Fibroblast of lung (primary cell): ENCODE data around the gene TM9SF2.

ENCODE experiments used
- CTCF ChIP-seq, 2 donors: IDR thresholded peaks in 1 of 2; conservative IDR thresholded peaks in 1 of 2; 1 replicate in 1 of 2; 2 replicates in 1 of 2; pipeline ENCODE4 v1.5.1; 2011 to 2012; ENCODE audit warnings: low read length in 2 of 2, control low read depth in 1 of 2, inconsistent platforms in 1 of 2, low read depth in 1 of 2, mild to moderate bottlenecking in 1 of 2
- EZH2 ChIP-seq: IDR thresholded peaks from 2 replicates; pipeline ENCODE4 v1.5.1; 2012; ENCODE audit warnings: low read length, control low read depth, mild to moderate bottlenecking; ENCODE audit errors: missing control alignments

GRCh38 chr13:99507551-99507950 lies 6.3 kb downstream of the TM9SF2 start:
- TF ChIP-seq CTCF (conservative IDR thresholded peaks at IDR 0.05 in 1 of 2, IDR thresholded peaks at IDR 0.05 in 1 of 2; ENCODE audit: low read depth in 1 of 2, low read length in 2 of 2) (no peak), EZH2 (no peak)
